HPDE6-E6E7 (cell line): ENCODE measurements around the gene ANKRD13C.
A peak's percentile ranks its signal among the peaks of the same experiment; 100 is the strongest.

Source experiments
- DNase-seq: peaks from one replicate; pipeline ENCODE4 v3.0.0; 2011; ENCODE audit warnings: missing footprints; ENCODE audit errors: extremely low spot score

The ANKRD13C gene

DNA sequence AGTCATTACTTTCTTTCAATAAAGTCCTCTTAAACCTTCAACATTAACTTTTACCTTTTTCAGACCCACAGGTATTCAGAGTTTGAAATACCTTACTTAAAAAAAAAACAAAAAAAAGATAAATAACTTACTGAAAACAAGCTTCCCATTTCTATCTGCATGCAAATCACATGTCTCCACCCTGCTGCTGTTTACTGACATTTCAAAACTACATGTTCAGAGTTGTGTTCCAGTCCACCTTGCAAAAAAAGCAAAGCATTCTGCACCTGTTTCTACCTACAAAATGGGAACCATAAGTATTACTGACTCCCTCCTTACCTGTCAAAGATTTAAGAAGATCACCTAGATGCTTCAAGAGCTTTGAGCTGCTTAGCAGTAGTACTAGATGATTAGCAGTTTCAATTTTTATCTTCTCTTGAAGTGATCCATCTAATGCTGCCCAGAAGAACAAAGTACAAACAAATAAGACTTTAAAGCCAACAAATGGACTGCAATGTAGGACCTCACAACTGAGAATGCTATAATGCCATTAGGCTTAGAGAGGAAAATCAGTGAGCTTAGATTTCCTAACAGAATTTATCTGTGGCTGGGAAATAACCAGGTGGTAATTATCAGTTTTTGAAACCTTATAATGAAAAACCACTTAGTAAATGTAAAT is 61.2 kb downstream of the ANKRD13C start:
- DNase-seq, result no peak

DNA sequence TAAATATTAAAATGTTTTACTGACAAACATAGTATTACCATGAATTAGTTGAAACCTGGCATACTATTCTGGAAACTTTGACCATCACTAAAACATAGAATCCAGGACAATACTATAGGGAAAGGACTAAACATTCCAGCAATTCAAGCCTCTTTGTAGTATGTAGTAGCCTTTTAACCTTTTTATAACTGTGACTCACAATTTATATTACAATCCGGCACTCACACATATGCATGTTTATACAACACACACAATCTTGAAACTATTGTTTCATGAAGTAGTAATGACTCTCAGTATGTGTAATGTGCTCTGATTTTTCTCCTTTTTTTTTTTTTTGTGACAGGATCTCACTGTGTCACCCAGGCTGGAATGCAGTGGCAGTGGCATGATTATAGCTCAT is 64.3 kb downstream of the ANKRD13C start:
- no peak for DNase-seq

DNA sequence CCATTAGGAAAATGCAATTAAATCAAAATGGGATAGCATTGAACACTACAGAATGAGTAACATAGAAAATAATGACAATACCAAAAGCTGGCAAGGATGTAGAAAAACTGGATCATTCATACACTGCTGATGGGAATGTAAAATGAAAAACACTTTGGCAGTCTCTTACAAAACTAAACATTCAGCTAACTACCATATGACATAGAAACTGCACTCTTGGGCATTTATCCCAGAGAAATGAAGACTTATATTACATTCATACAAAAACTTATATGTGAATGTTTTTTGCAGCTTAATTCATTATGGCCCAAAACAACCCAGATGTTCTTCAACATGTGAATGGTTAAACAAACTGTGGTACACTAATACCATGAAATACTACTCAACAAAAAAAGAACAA is 66.4 kb downstream of the ANKRD13C start:
- DNase-seq, result no peak

DNA sequence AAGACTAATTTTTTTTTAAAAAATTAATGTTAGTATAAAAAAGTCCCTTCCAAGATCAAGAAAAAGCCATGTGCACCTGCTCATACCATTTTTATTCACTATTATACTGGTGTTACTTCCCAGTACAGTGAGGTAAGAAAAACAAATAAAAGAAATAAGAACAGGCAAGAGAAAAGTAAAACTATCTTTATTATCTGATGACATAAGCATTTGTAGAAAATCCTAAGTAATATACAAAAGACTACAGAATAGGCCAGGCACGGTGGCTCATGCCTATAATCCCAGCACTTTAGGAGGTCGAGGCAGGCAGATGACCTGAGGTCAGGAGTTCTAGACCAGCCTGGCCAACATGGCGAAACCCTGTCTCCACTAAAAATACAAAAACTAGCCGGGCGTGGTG is 68.1 kb downstream of the ANKRD13C start:
- no peak for DNase-seq

DNA sequence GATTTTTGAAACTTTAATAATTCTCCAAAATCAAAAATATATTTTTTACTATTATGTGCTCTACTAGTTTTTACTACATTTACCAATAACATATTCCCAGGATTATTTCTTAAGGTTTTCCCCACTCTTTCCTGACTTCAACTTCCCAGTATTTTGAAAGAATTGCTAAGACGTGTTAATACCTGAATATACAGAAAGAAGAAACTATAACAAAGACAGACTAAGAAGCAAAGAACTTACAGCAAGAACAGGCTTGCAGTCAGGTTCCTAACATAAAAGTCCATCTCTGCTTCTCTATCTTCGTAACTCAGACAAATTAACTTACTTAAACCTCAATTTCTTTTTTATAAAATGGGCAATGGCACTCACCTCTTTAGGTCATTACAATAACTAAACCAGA is 70.2 kb downstream of the ANKRD13C start:
- peak; percentile 4 for DNase-seq

DNA sequence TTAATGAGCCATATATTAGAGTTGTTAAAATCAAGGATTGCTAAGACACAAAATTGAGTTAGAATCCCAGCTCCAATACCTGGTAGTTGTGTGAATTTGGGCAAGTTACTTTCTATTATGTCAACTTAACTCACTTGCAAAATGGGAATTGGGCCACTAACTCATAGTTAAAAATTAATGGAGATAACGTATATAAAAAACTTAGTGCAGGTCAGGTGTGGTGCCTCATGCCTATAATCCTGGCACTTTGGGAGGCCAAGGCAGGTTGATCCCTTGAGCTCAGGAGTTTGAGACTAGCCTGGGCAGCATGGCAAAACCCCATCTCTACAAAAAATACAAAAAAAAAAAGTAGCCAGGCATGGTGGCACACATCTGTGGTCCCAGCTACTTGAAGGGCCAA is 75.8 kb downstream of the ANKRD13C start:
- no peak for DNase-seq

DNA sequence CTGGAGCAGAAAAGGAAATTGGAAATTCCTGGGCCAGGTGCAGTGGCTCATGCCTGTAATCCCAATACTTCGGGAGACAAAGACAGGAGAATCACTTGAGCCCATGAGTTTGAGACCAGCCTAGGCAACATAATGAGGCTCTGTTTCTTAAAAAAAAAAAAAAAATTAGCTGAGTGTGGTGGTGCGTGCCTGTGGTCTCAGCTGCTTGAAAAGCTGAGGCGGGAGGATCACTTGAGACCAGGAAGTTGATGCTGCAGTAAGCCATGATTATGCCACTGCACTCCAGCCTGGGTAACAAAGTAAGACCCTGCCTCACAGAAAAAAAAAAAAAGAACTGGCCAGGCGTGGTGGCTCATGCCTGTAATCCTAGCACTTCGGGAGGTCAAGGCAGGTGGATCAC is 76.6 kb downstream of the ANKRD13C start:
- DNase-seq, result no peak

DNA sequence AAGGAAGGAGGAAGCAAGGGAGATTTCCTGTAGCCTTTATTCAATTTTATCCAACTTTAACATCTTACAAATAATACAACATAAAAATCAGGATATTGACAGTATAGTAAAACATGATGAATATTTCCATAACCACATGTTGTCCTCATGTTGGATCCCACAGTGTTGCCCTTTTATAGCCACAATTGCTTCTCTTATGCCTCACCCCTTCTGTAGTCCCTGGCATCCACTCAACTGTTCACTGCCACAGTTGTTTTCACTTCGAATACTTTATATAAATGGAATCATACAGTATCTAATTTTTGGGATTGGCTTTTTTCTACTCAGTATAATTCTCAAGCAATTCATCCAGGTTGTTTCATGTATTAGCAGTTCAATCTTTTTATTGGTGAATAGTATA is 88.6 kb downstream of the ANKRD13C start:
- DNase-seq, result no peak

DNA sequence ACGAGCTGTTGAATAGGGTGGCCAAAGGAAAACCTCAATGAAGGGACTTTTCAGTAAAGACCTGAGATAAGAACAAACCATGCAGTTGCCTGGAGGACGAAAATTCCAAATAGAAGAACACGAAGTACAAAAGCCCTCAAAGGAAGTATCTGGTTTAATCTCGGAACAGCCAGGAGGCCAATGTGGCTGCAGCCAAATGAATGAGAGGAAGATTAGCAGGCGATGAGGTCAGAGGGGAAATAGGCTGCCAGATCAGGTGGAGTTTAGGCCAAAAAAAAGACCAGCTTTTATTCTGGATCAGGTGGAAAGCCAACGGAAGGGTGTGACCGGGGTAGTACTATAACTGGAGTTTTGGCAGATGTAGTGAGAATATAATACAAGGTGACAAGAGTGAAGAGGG is 89.7 kb downstream of the ANKRD13C start:
- DNase-seq, result no peak

DNA sequence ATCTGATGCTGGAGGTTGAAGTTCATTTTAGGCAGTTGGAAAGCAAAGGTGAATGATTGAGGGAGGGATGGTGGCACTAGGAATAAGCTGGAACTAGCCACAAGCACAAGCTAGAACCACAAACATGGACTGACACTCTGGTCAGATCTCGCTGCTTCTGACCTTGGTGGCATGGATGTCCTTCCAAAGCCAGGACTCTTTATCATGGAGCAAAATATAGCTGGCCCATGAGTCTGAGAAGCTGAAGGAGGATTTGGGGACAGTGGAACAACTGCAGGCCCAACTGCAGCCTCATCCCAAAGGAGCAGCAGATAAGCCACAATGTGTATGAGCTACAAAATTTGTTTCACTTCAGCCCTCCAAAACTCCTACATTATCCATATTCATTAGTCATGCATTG is 97.9 kb downstream of the ANKRD13C start:
- DNase-seq, result no peak

DNA sequence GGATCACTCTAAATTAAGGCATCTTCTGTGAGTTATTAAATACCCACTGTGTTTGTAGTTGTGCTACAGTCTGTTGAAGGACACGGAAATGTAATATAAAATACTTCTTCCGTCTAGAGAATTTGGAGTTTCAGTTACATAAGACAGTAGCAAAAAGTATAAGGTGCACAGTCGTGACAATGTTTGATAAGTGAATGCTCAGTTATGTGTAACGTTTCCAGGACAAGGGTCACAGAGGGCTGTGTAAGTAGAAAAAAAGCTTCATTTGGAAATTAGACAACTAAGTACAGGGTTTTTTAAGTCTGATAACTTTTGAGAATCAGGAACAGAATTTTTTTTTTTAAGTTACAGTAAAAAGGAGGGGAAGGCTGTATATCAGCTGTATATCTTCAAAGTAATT is 105.8 kb downstream of the ANKRD13C start:
- no peak for DNase-seq

DNA sequence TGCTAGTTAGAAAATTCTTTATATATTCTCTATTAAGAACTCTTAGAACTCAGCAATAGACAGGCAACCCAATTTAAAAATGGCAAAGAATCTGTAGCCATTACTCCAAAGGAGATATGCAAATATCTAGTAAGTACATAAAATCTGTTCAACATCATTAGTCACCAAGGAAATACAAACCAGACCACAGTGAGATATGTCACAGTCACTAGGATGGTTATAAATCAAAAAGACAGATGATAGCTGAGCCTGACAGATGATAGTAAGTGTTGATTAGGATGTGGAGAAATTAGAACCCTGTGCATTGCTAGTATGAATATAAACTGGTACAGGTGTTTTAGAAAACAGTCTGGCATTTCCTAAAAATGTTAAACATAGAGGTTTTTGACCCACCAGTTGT is 106.8 kb downstream of the ANKRD13C start:
- no peak for DNase-seq

DNA sequence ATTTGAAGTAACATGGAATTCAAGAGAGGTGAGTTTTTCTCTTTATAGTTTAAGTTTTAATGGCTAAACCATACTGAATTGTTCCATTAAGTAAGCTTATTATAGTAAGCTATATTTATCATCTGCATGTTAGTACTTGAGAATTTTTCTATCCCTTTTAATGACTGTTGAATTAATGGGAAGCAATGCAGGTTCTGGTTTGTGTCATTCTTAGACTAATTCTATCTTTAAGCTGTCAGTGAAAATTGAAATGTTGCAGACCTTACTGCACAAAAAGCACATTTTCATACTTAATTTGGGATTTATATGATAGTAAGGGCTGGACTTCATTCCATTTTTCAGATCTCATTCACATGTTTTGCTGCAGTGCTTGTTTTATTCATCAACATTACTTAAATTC is 107.4 kb downstream of the ANKRD13C start:
- no peak for DNase-seq

DNA sequence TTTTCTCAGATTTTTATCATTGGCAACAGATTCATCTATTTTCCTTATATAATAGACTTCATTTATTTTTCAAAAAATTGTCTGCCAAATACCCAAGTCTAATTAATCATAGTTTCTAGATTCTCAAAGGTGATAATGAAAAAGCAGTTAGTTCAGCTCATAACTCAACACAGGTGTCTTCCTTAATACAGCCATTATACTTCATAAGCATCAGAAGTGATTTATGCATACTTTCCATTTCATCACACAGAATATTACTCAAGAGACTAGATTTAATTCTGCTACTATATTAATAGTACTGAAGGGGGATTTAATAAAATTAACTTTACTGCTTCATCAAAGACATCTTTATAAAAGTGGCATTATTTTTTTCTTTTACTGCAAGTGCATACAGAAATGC is 114.6 kb downstream of the ANKRD13C start:
- no peak for DNase-seq

DNA sequence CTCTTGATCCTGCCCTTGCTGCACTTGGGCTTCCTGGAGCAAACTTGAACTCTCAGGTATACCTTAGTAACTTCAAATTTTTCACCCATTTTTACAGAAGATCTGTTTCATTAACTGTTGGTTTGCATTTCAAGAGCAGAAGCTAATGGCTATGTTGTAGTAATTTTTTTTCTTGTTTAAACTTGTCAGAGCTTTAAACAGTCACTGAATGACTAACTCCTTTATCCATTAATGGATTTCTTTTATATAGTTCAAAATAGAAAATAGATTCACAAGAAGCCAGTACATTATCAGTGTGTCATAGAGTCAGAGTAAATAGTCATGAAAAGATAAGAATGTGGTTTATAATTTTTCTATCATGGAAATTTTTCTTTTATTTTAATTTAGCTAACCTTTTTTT is 119.8 kb downstream of the ANKRD13C start:
- peak; percentile 17 for DNase-seq

DNA sequence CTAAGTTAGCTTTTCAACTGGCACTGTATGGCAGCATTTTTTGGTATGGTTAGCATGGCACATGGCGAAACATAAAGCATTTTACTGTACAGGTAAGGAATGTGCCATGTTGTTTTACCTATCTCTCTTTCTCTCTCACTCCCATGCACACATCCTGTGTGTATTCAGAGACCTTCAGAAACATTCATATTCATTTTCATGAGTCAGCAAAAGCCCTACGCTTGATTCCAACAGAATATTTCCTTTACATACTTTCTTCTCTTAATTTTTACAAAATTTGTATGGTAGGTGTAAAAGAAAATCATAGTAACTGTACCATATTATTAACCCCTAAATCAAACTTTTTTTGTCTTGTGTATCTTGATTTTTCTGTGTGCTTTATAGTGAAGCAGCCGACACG is 123.0 kb downstream of the ANKRD13C start:
- DNase-seq, result no peak

DNA sequence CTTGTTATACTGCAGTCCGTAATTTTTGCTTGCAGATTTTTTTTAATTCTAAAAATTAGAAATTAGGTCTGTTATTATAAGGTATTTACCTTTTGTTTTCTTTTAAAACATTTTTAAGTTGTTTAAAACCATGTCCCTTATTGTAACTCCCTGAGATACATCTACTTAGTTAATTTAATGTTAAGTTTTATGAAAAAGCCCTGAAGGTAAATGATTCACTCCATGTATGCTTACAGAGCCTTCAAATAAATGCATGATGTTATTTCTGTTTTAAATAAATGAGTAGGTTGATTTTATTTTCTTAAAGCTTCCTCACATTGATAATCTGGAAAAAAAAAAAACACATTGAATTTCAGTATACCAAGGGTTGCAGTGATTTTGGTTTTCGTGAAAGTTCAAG is 125.9 kb downstream of the ANKRD13C start:
- DNase-seq, result no peak

DNA sequence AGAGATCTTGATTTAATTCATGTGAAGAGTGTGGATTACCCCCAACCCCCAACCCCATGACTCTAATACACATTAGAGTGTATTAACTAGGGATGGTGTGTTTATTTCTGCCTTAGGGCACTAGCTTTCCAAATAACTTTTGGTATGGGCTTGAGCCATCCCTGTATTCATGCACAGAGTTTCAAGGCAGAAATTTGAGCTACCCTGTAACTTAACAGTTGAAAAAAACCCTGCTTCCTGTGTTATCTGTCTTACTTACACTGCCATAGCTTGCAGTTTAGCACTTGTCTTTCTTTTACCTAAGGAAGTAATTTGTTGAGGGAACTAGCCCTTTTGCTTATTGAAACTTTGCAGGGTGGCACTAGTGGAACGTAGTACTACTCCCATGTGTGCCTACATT is 127.1 kb downstream of the ANKRD13C start:
- DNase-seq, result no peak

DNA sequence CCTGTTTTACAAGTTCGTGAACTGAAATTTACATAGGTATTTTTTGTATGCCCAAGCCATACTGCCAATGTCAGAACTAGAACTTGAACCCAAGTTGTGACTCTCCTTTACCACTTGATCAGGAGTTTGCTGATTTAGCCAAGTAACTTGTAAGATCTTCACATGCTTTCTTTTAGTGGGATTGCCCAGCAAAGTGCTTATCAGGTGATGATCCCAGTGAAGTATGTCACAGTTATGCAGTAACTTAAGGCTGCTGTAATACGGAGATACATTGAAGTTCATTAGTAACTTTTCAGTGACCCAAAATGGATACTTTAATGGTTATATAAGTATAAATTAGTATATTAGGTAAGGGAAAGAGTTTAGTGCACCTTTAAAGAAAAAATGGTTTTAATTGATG is 129.6 kb downstream of the ANKRD13C start:
- DNase-seq, result no peak

DNA sequence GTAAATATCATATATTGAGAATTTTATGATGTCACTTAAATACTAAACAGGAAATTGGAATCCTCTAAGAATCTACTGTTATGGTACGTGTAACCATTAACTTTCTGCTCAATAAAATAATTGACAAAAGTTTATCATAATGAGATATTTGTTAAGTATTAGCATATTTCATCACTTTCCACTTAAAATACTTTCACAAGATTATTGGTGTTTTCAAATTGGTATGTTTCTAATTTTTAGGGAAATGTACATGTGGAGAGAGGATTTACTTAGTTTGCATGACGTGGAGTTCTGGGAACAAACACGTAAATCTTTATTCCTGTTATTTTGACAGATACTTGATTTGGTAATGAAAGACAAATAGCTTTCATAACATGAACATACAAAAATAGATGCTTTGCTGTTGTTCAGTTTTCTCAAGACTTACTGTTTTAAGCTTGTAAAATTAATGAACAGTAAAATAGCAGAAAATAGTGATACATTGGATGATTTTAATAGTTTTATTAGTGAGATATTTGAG is 131.7 kb downstream of the ANKRD13C start:
- no peak for DNase-seq

DNA sequence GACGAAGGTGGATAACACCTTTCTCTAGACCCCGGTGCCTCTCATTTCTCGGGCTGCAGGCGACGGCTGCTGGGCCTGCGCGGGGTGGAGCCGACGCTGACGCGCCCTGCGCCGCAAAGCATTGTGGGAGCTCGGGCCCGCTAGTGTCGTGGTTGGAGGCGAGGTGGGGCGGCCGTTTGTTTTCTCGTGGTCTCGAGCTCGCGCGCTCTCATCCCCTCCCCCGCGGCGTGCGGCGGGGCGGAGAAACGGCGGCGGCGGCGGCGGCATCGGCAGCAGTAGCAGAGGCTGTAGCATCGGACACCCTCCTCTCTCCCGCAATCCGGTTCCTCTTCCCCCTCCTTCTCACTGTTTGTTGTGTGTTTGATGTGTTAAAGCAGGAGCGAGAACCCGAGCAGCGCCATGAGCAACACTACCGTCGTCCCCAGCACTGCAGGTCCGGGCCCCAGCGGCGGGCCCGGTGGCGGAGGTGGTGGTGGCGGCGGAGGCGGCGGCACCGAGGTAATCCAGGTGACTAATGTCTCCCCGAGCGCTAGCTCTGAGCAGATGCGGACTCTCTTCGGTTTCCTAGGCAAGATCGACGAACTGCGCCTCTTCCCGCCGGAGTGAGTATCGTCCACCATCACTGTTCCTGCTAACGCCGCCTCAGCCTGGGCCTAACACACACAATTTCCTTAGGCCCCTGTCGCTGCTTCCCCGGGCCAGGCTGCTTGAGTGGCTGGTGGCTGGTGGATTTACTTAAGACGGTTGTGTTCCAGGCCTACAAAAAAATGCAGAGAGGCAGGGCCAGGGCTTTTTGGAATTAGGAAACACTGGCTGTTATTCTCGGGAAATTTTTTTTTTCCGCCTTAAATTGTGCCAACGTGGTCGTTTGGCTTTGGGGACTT is 133.0 kb downstream of the ANKRD13C start, which contains the start of gene SRSF11:
TSS of gene SRSF11 (plus strand) at position 143 of the 884 bp plus-strand sequence. CDS start at position 400, 257 bp downstream.
- peak; percentile 79 for DNase-seq

DNA sequence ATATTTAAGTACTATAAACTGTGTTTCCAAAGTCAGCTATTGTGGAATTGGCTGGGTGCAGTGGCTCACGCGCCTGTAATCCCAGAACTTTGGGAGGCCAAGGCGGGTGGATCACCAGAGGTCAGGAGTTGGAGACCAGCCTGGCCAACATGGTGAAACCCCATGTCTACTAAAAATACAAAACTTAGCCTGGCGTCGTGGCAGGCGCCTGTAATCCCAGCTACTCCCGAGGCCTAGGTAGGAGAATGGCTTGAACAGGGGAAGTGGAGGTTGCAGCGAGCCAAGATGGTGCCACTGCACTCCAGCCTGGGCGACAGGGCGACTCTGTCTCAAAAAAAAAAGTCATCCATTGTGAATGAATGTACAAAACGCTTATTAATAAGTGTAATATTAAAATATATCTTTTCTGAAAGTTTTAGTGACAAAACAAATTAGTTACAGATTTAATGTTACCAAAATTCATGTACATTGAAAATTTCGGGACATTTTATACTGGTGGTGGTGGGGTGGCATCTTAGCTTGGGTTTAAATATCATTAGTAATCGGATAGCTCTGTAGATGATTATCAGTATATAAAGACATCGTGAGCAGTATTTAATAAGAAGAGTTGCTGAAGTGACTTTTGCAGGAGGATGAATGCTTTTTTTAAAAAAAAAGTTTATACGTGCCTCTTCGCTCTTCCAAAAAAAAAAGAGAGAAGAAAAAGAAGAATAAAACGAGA is 133.8 kb downstream of the ANKRD13C start:
- DNase-seq, result no peak
